HFF-Myc (cell line): ENCODE results near the gene CPXM2.

ENCODE experiments used
- DNase-seq: peaks from one replicate; pipeline ENCODE4 v3.0.0-alpha.2; 2011; ENCODE audit warnings: low read depth; ENCODE audit errors: extremely low read depth
- H3K4me3 ChIP-seq: replicated peaks from 2 replicates; pipeline ENCODE4 v1.5.1; 2011; ENCODE audit warnings: low read depth, mild to moderate bottlenecking, control low read depth, low read length
- TF ChIP-seq, protein P1 (sequence below): IDR thresholded peaks from 2 replicates; pipeline ENCODE4 v1.5.1; 2012; ENCODE audit warnings: mild to moderate bottlenecking, low read depth, low read length, control low read depth; ENCODE audit errors: missing control alignments

CPXM2 gene

DNA sequence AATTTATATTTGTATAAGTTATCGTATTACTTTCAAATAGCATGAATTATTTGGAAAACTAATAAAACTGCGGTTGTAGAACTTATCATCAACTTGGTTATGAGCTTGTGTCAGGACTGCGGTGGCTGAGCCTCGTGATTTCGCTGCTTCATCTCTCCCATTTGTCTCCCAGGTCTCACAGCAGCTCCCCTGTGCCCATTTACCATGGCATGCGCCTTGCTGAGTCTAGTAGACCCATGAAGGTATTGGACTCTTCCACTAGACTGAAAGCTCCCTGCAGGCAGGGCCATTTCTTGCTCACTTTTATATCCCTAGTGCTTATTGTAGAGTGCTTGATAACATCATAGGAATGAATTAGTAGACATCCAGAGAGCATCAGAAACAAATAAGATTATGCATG lies 53.9 kb downstream of the CPXM2 start:
- DNase-seq, result no peak
- TF ChIP-seq, protein P1, sequence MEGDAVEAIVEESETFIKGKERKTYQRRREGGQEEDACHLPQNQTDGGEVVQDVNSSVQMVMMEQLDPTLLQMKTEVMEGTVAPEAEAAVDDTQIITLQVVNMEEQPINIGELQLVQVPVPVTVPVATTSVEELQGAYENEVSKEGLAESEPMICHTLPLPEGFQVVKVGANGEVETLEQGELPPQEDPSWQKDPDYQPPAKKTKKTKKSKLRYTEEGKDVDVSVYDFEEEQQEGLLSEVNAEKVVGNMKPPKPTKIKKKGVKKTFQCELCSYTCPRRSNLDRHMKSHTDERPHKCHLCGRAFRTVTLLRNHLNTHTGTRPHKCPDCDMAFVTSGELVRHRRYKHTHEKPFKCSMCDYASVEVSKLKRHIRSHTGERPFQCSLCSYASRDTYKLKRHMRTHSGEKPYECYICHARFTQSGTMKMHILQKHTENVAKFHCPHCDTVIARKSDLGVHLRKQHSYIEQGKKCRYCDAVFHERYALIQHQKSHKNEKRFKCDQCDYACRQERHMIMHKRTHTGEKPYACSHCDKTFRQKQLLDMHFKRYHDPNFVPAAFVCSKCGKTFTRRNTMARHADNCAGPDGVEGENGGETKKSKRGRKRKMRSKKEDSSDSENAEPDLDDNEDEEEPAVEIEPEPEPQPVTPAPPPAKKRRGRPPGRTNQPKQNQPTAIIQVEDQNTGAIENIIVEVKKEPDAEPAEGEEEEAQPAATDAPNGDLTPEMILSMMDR, result no peak

DNA sequence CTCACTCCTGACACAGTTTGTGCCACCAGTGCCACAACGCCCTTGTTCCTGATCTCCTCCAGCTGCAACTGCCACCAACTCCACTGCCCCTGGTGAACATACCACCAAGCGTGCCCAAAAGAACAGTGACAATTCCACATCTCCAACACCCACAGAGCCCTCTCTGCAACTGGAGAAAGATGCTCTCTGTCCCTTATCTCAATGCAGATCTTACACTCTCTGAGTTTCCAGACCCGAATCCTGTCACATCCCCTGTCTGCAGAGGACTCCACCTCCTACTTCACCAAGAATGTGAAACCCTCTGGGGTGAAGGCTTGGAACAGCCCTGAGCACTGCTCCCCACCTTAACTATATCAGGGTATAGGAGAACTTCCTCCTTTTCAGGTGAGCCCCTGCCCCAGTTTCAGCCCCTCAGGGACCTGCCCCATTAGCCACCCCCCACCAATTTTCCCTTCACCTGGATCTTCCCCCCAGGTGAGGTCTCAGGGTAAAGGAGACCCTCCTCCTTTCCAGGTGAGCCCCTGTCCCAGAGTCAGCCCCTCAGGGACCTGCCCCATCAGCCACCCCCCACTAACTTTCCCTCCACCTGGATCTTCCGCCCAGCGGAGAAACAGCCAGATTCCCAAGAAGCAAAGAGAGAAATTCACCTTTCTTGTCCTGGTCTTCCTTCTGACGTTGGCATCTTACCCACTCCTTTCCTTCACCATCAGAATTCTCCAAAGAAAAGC lies 55.0 kb downstream of the CPXM2 start:
- DNase-seq, result no peak
- no peak overlapping the region for H3K4me3 ChIP-seq
- TF ChIP-seq, protein P1, result no peak

More for the DNA sequence above, 53.9 kb downstream of the CPXM2 start:
- no peak overlapping the region for H3K4me3 ChIP-seq

DNA sequence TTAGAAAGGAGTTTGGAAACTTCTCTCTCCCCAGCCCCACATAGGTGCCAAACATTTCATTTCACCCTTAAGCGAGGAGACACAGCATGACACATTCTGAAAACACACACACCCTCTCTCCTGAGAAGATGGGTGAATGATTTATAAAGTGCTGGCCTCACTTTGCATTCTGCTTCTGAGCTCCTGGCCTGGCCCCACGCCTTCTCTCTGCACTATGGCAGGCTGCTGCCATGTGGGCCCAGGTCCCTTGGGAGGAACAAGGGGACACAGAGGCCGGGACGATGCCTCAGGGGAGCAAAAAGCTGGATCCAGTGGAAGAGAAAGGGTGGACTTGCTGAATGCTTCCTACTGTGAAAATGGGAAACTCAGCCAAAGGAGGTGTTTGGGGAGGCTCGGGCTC lies 56.0 kb downstream of the CPXM2 start:
- DNase-seq, result no peak
- no peak overlapping the region for H3K4me3 ChIP-seq
- TF ChIP-seq, protein P1, result no peak

DNA sequence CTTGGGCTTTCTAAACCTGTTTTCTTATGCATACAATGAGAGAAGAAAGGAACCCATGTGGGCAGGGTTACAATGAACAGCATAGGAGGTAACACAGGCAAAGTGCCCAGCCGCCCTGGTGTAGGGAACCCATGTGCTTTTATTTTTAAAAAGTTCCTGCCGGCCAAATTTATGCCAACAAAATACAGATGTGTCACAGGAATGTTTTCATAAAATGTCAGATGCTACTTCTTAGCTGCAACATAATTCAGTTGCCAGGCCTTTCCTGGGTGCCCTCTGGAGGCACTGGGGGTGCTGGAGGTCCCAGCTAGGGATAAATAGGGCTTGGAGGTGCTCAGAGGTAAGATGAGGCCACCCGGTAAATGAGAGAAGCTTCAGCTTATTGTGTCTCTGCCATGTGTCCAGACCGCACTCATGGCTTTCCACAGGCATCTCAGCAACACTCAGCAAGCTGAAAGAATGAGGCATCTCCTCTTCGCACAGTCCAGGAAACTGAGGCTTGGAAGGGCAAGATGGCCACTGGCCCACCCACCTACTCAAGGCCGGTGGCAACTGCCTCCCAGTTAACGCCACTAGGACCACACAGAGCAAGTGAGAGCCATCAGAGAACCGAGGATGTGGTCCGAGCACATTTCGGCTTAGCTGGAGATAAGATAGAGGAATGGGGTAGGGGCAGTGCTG lies 58.3 kb downstream of the CPXM2 start:
- DNase-seq, result no peak
- no peak overlapping the region for H3K4me3 ChIP-seq
- TF ChIP-seq, protein P1, result no peak

DNA sequence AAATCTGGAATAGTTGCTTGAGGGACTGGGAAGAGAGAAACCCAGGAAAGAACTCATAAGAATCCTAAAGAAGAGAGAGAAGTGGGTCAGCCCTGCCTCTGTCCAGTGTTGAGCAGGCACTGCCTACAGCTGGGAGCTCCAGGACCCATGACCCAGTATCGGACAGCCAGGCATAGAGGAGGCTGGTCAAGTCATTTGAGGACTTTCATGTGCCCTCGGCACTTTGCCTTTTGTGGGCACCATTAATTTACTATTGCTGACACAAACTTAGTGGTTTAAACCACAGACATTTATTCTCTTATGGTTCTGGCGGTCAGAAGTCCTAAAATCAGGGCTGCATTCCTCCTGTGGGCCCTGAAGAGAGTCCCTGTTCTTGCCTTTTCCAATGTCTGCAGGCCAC lies 60.3 kb downstream of the CPXM2 start:
- no peak overlapping the region for H3K4me3 ChIP-seq
- DNase-seq, result no peak
- TF ChIP-seq, protein P1, result no peak

DNA sequence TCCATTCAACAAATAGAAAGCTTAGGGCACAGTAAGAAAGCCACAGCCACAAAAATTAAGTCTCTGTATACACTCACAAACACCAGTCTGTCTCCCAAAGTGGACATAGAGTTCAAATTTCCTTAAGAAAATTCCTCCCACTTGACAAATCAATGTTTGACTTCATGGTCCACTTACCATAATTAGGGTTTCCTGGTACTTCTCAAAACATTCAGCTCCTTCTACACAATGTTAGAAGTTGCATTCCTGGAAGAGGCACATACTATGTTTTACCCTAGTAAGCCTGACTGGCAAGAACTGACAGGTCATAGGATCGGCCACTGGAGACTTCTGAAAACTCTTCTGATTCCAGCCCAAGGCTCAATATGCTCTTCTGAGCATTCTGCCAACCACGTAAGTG lies 70.5 kb downstream of the CPXM2 start:
- TF ChIP-seq, protein P1, result no peak
- no peak for DNase-seq
- H3K4me3 ChIP-seq, result no peak overlapping the region
